ENCODE results near the gene LBHD2. TPM values are rescaled to one million over a fixed set of nuclear protein-coding genes. Genes with fewer than 3 reads are reported as not detected.

The LBHD2 gene
- total and polyA plus RNA-seq, 2 of the 8 experiments (the other 6 are each of a cell fraction or from before 2014, with no cell fraction given), result not detected

DNA sequence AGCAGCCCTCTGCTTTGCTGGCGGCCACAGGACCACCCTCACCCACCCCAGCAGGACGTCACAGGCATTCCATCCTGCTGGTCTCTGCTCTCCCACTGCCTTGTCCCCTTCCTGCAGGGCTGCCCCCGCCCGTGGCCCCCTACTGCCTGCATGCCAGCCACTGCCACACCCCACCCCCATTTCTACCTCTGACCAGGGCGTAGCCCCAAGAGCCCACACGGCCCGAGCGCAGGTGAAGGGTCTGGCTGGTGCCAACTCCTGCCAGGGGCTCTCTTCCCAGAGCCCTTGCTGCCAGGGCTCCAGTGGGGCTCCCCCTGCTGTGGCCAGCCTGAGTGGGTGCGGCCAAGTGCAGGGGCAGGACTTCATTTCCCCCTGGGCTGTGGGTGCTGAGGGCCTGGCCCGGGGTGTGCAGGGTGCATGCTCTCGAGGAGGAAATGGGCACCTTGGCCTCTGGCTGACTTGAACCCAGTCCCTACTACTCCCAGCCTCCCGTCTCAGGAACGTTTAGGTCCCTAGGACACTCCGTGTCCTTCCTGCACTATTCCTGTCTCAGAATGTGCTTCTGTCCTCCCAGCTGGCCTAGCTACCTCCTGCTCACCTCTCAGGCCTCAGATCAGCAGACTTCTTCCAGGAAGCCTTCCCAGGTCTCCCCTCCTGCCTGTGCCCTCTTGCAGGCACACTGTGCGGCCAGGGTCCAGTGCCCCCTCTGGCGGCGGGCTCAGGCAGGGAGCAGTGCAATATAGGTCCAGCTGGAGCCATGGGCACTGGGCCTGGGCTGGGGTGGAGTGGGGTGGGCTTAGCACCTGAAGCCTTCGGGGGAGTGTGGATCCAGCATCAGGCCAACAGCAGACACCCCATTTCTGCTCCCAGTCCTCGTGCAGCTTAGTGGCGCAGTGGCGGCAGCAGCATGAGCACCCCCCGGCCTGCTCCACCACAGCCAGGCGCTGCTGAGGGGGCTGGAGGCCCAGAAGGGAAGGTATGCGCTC, 1.4 kb downstream of the LBHD2 start:
- Histone ChIP-seq H3K18ac (ENCODE audit: extremely low read depth, low read length) (no peak overlapping the region), H4K8ac (ENCODE audit: extremely low read depth, insufficient read depth, low read length) (no peak overlapping the region), H3K4me1 (replicated peaks in 1 of 4; ENCODE audit: control insufficient read depth in 3 of 4, insufficient read depth in 4 of 4, low read length in 3 of 4) (peaks cover 0 to 3% (median 1%) of the 10 kb centered on the region in 4 experiments; a peak in 3 of 7 replicates), H3K9me3 (ENCODE audit: insufficient read depth in 2 of 2, low read depth in 1 of 2, low read length in 1 of 2) (no peaks in the 10 kb centered on the region), H3K23me2 (ENCODE audit: low read depth, low read length) (peaks cover 23% of the 10 kb centered on the region; the same call in 1 of the 2 replicates), H3K4me2 (ENCODE audit: insufficient read depth in 1 of 2, low read depth in 2 of 2, low read length in 2 of 2) (no peak overlapping the region), H3K36me3 (ENCODE audit: control insufficient read depth in 2 of 4, insufficient read depth in 4 of 4, low read length in 3 of 4) (no peaks in the 10 kb centered on the region), H4K5ac (ENCODE audit: insufficient read length, low read depth, low read length) (no peak overlapping the region), H3K27me3 (replicated peaks in 1 of 4; ENCODE audit: control insufficient read depth in 3 of 4, extremely low read depth in 1 of 4, insufficient read depth in 3 of 4, low read length in 3 of 4) (peaks cover 3 to 20% (median 16%) of the 10 kb centered on the region in 4 experiments; a peak in 6 of 7 replicates), H3K27ac (ENCODE audit: low read depth, low read length) (no peak overlapping the region), H3K79me1 (ENCODE audit: low read depth, low read length) (no peaks in the 10 kb centered on the region), H2AK5ac (ENCODE audit: low read depth, low read length) (no peak overlapping the region), H2BK120ac (replicated peaks; ENCODE audit: low read depth, low read length) (no peak overlapping the region), H2BK20ac (ENCODE audit: low read length) (0 out of 2 replicates have a peak overlapping the region, but pooled peaks have one; percentile 48), H2AFZ (ENCODE audit: low read length) (no peak overlapping the region), H3K79me2 (ENCODE audit: control insufficient read depth in 1 of 2, insufficient read depth in 2 of 2, low read length in 2 of 2) (no peaks in the 10 kb centered on the region), H3K4ac (replicated peaks; ENCODE audit: insufficient read length, low read depth, low read length) (no peak overlapping the region), H4K20me1 (replicated peaks in 1 of 2; ENCODE audit: control insufficient read depth in 1 of 2, insufficient read depth in 2 of 2, low read length in 2 of 2) (peaks cover 0 to 7% of the 10 kb centered on the region in 2 experiments), H2BK5ac (ENCODE audit: low read depth, low read length) (no peak overlapping the region), H3K23ac (ENCODE audit: insufficient read length) (no peak overlapping the region), H2BK15ac (ENCODE audit: low read length) (peak overlapping the region; percentile 61; the same call in 1 of the 2 replicates), H3K56ac (replicated peaks; ENCODE audit: insufficient read length, low read depth, low read length) (no peak overlapping the region), H3K9ac (replicated peaks in 1 of 4; ENCODE audit: extremely low read depth in 1 of 4, low read depth in 3 of 4, low read length in 3 of 4) (no peak overlapping the region), H4K91ac (replicated peaks; ENCODE audit: insufficient read length, low read length) (no peak overlapping the region), H3K4me3 (ENCODE audit: extremely low read depth in 1 of 4, insufficient read depth in 2 of 4, low read depth in 3 of 4, low read length in 4 of 4) (no peak overlapping the region), H2BK12ac (ENCODE audit: low read depth, low read length) (no peak overlapping the region), H3K14ac (ENCODE audit: insufficient read length) (no peak overlapping the region)
- ChIA-PET POLR2A (ENCODE audit: partially characterized antibody) (interaction anchor here (1.6 kb wide), 1 partner anchor 10 kb away, joined by 4 read pairs; the partner anchor contains the start of gene EXOC3L4), CTCF (ENCODE audit: partially characterized antibody) (interaction anchor here (0.6 to 4.3 kb wide), 15 partner anchors 8 to 206 kb away, joined by 3 to 27 read pairs (median 5); no protein-coding TSS in a partner anchor)
- DNase-seq (ENCODE audit: low read depth in 1 of 2, low spot score in 2 of 2) (peak in 1 of 2 experiments; percentile 84), FAIRE-seq (no peak)
- WGBS, 2 experiments (ENCODE audit: extremely low coverage in 1 of 2, insufficient coverage in 1 of 2, insufficient read length in 1 of 2, insufficient replicate concordance in 2 of 2, low coverage in 1 of 2, low lambda C conversion rate in 2 of 2, missing lambda C conversion rate in 1 of 2), result 84% methylated on average over 19 of the region's 24 CpGs; no CpG with 5 or more reads in 1 of the 2 experiments
- no peak for TF ChIP-seq RBBP5 (IDR thresholded peaks at IDR 0.05; ENCODE audit: borderline replicate concordance, low read depth, low read length)
- TF ChIP-seq TAF1 (IDR thresholded peaks at IDR 0.05; ENCODE audit: low read depth, low read length), result no peak
- no peak for TF ChIP-seq ATF3 (IDR thresholded peaks at IDR 0.05; ENCODE audit: insufficient read depth, low read depth, low read length)
- TF ChIP-seq SP1 (IDR thresholded peaks at IDR 0.05; ENCODE audit: low read depth, low read length), result no peak
- no peak for TF ChIP-seq ATF2 (IDR thresholded peaks at IDR 0.05; ENCODE audit: low read length)
- TF ChIP-seq GTF2F1 (IDR thresholded peaks at IDR 0.05; ENCODE audit: borderline replicate concordance, low read depth, low read length), result no peak
- no peak for TF ChIP-seq TEAD4 (IDR thresholded peaks at IDR 0.05; ENCODE audit: low read depth, low read length)
- no peak for TF ChIP-seq CTBP2 (IDR thresholded peaks at IDR 0.05; ENCODE audit: borderline replicate concordance, insufficient read depth, insufficient read length, low read length)
